ENCODE data around the gene CLMN. TPM values are rescaled to one million over a fixed set of nuclear protein-coding genes. Genes with fewer than 3 reads are reported as not detected.
A peak's percentile ranks its signal among the peaks of the same experiment; 100 is the strongest.

CLMN gene
- total RNA-seq, 1 experiment from 2014 or later: 33.4 TPM

DNA sequence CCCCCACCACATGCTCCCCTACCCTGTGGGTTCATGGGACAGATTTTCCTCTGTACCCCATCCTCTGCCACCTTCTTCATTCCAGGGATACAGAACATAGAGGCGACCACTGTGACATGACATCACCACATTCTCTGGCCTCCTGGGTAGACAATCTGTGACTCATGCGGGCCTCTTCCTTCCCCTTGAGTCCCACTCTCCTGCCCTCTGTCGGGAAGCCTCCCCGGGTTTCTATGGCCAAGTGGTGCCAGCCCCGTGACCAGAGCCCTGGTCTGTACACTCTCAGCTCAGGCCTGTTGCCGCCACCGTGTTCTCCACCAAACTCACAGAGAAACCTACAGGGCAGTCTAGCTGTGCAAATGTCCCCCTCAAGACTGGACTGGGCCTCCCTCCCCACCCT, 8.0 kb downstream of the CLMN start:
- H3K79me2 ChIP-seq (ENCODE audit: insufficient read depth, low read length): peaks cover 24% of the 10 kb centered on the region; the same call in 1 of the 2 replicates
- DNase-seq (ENCODE audit: low read depth, low spot score) (peak; percentile 22), ATAC-seq (peak; percentile 68)
- H3K9ac ChIP-seq (ENCODE audit: low read length): no peak overlapping the region
- intact Hi-C loops (cut with micrococcal nuclease): no loop called here
- no peaks in the 10 kb centered on the region for H3K27me3 ChIP-seq (ENCODE audit: insufficient read depth, low read length)
- H3K36me3 ChIP-seq (ENCODE audit: control insufficient read depth in 1 of 2, insufficient read depth in 2 of 2, low read length in 2 of 2): no peaks in the 10 kb centered on the region
- H3K4me2 ChIP-seq (ENCODE audit: low read length): peak overlapping the region; percentile 40
- no peaks in the 10 kb centered on the region for H3K9me2 ChIP-seq (ENCODE audit: insufficient read depth)
- no peak overlapping the region for H3K4me3 ChIP-seq (replicated peaks in 1 of 2; ENCODE audit: low read depth in 1 of 2, low read length in 2 of 2)
- H4K20me1 ChIP-seq (ENCODE audit: insufficient read depth): no peaks in the 10 kb centered on the region
- TF ChIP-seq JUND (IDR thresholded peaks at IDR 0.05) (no peak), FOSL1 (IDR thresholded peaks at IDR 0.05; ENCODE audit: low read depth) (no peak), CBX3 (IDR thresholded peaks at IDR 0.05; ENCODE audit: low read depth) (no peak), SRF (IDR thresholded peaks at IDR 0.05; ENCODE audit: low read depth) (no peak), EGR1 (IDR thresholded peaks at IDR 0.05; ENCODE audit: low read depth) (no peak), YY1 (IDR thresholded peaks at IDR 0.05; ENCODE audit: extremely low read depth, insufficient replicate concordance, low read depth, low read length) (no peak), POLR2A (IDR thresholded peaks at IDR 0.05; ENCODE audit: borderline replicate concordance, extremely low read depth, insufficient read depth, insufficient read length) (no peak), EZH2 (IDR thresholded peaks at IDR 0.05) (no peak)
- TF ChIP-seq, protein P1, sequence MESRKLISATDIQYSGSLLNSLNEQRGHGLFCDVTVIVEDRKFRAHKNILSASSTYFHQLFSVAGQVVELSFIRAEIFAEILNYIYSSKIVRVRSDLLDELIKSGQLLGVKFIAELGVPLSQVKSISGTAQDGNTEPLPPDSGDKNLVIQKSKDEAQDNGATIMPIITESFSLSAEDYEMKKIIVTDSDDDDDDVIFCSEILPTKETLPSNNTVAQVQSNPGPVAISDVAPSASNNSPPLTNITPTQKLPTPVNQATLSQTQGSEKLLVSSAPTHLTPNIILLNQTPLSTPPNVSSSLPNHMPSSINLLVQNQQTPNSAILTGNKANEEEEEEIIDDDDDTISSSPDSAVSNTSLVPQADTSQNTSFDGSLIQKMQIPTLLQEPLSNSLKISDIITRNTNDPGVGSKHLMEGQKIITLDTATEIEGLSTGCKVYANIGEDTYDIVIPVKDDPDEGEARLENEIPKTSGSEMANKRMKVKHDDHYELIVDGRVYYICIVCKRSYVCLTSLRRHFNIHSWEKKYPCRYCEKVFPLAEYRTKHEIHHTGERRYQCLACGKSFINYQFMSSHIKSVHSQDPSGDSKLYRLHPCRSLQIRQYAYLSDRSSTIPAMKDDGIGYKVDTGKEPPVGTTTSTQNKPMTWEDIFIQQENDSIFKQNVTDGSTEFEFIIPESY (IDR thresholded peaks at IDR 0.05; ENCODE audit: extremely low read depth, insufficient replicate concordance, low read length): no peak
- ChIA-PET RAD21 (ENCODE audit: low non-redundant PET in 1 of 2, low total read pairs in 2 of 2, uncharacterized antibody in 2 of 2, unreplicated experiment in 2 of 2) (no interaction called here), CTCF (no interaction called here), POLR2A (no interaction called here)
- H2AFZ ChIP-seq (ENCODE audit: low read depth, low read length, poor library complexity, severe bottlenecking): no peak overlapping the region
- H3K4me1 ChIP-seq (ENCODE audit: control insufficient read depth in 1 of 2, insufficient read depth in 2 of 2, low read length in 2 of 2): peaks cover 12 to 43% of the 10 kb centered on the region in 2 experiments
- no peak overlapping the region; the same call in 1 of the 2 replicates for H3K27ac ChIP-seq (ENCODE audit: low read depth, low read length)
- BruUV-seq (replicated peaks): no TSS peak
- H3K9me3 ChIP-seq (ENCODE audit: control insufficient read depth in 1 of 2, insufficient read depth in 1 of 2, low read depth in 1 of 2, low read length in 2 of 2): no peaks in the 10 kb centered on the region
